ENCODE results near the gene LRFN2.

Gene LRFN2

GRCh38 chr6:40343318-40343876 lies 243.8 kb downstream of the LRFN2 start:
- no peak for FAIRE-seq

DNA sequence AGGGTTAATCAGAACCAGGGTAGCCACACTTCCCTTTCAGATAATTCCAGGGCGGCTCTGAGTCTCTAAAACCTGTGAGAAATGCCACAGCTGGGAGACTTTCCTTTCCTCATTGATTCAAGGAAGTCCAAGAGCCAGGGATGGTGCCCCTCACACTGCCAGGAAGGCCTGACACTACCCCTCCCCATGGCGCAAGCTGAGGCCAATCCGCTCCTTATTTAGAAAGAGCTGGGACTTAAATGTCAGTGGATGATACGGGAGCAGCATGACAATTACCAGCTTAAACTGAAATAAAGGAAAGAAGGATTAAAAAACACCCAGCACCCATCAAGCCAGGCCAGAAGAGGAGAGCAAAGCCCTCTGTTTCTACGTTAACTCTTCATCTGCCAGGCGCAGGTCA lies 244.4 kb downstream of the LRFN2 start:
- FAIRE-seq, result no peak

DNA sequence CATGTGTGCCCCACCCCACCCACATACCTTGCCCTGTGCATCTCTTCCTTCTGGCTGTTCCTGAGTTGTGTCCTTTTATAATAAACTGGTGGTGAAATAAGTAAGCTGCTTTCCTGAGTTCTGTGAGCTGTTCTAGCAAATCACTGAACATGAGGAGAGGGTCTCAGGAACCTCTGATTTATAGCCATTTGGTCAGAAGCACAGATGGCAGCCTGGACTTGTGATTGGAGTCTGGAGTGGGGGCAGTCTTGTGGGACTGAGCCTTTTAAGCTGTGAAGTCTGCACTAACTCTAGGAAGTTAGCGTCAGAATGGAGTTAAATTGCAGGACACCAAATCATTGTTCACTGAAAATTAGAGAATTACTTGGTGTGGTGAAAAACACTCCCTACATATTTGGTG lies 245.4 kb downstream of the LRFN2 start:
- no peak for FAIRE-seq
